ENCODE data around the gene GPC5.

GPC5 gene

DNA sequence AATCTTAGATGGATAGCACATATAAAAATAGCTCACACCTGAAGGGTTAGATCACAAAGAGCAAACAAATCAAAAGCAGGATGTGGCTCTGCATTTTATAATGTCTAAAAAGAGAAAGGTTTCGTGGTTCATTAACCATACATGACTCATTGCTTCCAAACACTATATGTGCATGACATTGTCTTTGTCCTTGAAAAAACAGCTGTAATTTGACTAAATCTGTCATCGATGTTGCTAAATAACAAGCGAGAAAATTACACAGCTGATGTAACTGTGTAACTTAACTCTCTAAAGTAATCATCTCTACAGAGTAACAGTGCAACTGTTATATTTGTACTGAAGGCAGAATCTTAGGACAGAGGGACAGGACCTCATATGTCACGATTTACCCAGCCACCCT, 1445.1 kb downstream of the GPC5 start:
- H2AK5ac ChIP-seq (ENCODE audit: low read length): no peak overlapping the region
- H3K56ac ChIP-seq (ENCODE audit: low read length): no peak overlapping the region
- H3K4me2 ChIP-seq (ENCODE audit: low read length): no peak overlapping the region
- no peak overlapping the region for H3K4me3 ChIP-seq (ENCODE audit: low read length)
- H4K8ac ChIP-seq (ENCODE audit: low read depth, low read length): no peak overlapping the region
- no peaks in the 10 kb centered on the region for H3K36me3 ChIP-seq (ENCODE audit: control insufficient read depth, insufficient read depth, low read length)
- H3K79me2 ChIP-seq (ENCODE audit: control insufficient read depth, insufficient read depth, low read length): no peaks in the 10 kb centered on the region
- H3K27me3 ChIP-seq (ENCODE audit: insufficient read depth, low read length, poor library complexity): no peaks in the 10 kb centered on the region
- no peak overlapping the region for H3K4ac ChIP-seq (ENCODE audit: low read depth, low read length)
- H3K18ac ChIP-seq (ENCODE audit: low read length): no peak overlapping the region
- H2BK120ac ChIP-seq (ENCODE audit: low read depth, low read length): no peak overlapping the region
- no peak overlapping the region for H2BK15ac ChIP-seq (replicated peaks; ENCODE audit: low read depth)
- no peak overlapping the region for H3K27ac ChIP-seq (ENCODE audit: low read depth, low read length)
- no peaks in the 10 kb centered on the region for H3K4me1 ChIP-seq (ENCODE audit: control insufficient read depth, low read depth, low read length)
- H3K23ac ChIP-seq (ENCODE audit: low read length): no peak overlapping the region
- no peak overlapping the region for H3K9ac ChIP-seq (ENCODE audit: low read length)
- H2BK5ac ChIP-seq (ENCODE audit: low read length): no peak overlapping the region
- H4K5ac ChIP-seq (ENCODE audit: low read length): no peak overlapping the region
- no peaks in the 10 kb centered on the region for H3K79me1 ChIP-seq (ENCODE audit: low read length)
- no peak for DNase-seq
- no CpG with 5 or more reads among the region's 4 CpGs for WGBS (ENCODE audit: extremely low coverage, insufficient coverage, low lambda C conversion rate)

DNA sequence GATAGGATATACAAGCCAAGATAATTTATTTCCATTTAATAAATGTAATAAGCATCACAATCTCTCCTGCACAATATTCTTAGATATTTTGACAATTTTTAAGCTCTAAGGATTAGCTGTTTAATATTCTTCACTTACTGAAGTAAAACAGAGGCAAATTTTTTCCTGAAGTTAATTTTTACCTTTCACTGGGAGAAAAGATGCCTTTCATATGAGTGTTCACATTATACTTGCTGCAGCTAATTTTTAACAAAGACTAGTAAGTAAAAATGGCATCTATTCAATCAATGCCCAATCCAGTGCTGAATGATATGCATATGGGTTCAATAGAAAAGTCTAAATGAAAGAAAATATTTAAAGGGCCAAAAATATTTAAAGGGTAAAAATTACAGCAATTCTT, 1451.0 kb downstream of the GPC5 start:
- Histone ChIP-seq H3K56ac (ENCODE audit: low read length) (no peak overlapping the region), H3K18ac (ENCODE audit: low read length) (no peak overlapping the region), H3K9ac (ENCODE audit: low read length) (no peak overlapping the region)

DNA sequence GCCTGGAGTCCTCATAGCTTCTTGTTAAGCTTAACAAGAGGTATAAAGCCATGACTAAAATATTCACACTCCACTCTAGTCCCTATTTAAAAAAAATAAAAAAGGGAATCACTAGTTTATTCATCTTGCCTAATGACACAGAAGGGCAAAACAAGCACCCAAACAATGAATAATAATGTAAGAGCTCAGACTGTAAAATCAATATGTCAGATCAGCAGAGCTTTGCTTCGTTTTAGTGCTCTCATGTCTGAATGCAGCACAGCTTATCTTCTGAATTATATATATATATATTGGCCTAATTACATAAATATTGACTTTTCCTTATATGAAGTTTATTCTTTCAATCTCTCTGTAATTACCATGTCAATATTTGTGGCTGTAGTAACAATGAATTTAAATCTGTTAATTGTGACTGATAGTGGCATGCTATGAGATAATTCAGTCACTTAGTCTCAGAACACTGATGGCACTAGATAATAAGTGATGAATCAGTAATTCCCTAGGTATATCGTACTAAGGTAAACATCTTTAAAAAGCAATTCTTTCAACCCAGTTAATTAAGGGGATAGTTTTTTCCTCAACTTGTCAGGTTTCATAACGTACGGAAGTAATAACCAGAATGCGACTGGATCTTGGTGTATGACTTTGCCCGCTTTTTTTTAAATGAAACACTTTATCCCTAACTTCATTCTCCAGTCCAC, 1466.3 kb downstream of the GPC5 start:
- Histone ChIP-seq H4K8ac (ENCODE audit: low read depth, low read length) (no peak overlapping the region), H3K27me3 (ENCODE audit: insufficient read depth, low read length, poor library complexity) (no peaks in the 10 kb centered on the region), H3K4me1 (ENCODE audit: control insufficient read depth, low read depth, low read length) (no peaks in the 10 kb centered on the region), H3K23ac (ENCODE audit: low read length) (no peak overlapping the region), H3K79me1 (ENCODE audit: low read length) (no peaks in the 10 kb centered on the region), H2BK5ac (ENCODE audit: low read length) (no peak overlapping the region), H2AK5ac (ENCODE audit: low read length) (no peak overlapping the region), H3K27ac (ENCODE audit: low read depth, low read length) (no peak overlapping the region), H3K4me2 (ENCODE audit: low read length) (no peak overlapping the region), H4K5ac (ENCODE audit: low read length) (no peak overlapping the region), H3K56ac (ENCODE audit: low read length) (no peak overlapping the region), H3K4me3 (ENCODE audit: low read length) (no peak overlapping the region), H3K18ac (ENCODE audit: low read length) (no peak overlapping the region), H3K9ac (ENCODE audit: low read length) (no peak overlapping the region), H2BK15ac (replicated peaks; ENCODE audit: low read depth) (no peak overlapping the region), H3K79me2 (ENCODE audit: control insufficient read depth, insufficient read depth, low read length) (no peaks in the 10 kb centered on the region), H3K36me3 (ENCODE audit: control insufficient read depth, insufficient read depth, low read length) (no peaks in the 10 kb centered on the region), H2BK120ac (ENCODE audit: low read depth, low read length) (no peak overlapping the region), H3K4ac (ENCODE audit: low read depth, low read length) (no peak overlapping the region)
- no peak for DNase-seq
- WGBS (ENCODE audit: extremely low coverage, insufficient coverage, low lambda C conversion rate): no CpG with 5 or more reads among the region's 6 CpGs

More for the DNA sequence above, 1451.0 kb downstream of the GPC5 start:
- Histone ChIP-seq H2BK15ac (replicated peaks; ENCODE audit: low read depth) (no peak overlapping the region), H3K79me2 (ENCODE audit: control insufficient read depth, insufficient read depth, low read length) (no peaks in the 10 kb centered on the region), H3K23ac (ENCODE audit: low read length) (no peak overlapping the region), H4K5ac (ENCODE audit: low read length) (no peak overlapping the region), H3K79me1 (ENCODE audit: low read length) (no peaks in the 10 kb centered on the region), H3K36me3 (ENCODE audit: control insufficient read depth, insufficient read depth, low read length) (no peaks in the 10 kb centered on the region), H2AK5ac (ENCODE audit: low read length) (no peak overlapping the region), H4K8ac (ENCODE audit: low read depth, low read length) (no peak overlapping the region), H3K27ac (ENCODE audit: low read depth, low read length) (no peak overlapping the region), H2BK5ac (ENCODE audit: low read length) (no peak overlapping the region), H3K4ac (ENCODE audit: low read depth, low read length) (no peak overlapping the region), H2BK120ac (ENCODE audit: low read depth, low read length) (no peak overlapping the region), H3K4me3 (ENCODE audit: low read length) (no peak overlapping the region), H3K4me1 (ENCODE audit: control insufficient read depth, low read depth, low read length) (no peaks in the 10 kb centered on the region), H3K27me3 (ENCODE audit: insufficient read depth, low read length, poor library complexity) (no peaks in the 10 kb centered on the region), H3K4me2 (ENCODE audit: low read length) (no peak overlapping the region)
- no peak for DNase-seq

DNA sequence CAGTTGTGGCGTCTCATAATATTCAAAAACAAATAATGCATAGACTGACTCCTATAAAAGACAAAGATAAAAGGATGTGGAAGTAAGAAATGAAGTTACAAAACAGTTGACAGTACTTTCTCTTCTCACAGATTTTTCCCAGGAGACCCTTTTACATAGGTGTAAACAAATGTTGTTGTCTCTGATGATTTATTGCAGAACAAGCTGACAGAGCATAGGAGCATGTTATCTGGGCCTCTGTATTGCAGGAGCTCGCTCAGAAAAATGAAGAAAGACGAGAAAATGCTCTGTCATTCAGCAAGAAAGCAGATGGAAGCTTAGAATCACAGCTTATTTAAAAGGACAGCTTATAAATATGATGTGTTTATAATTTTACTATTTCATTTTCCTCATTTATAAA, 1474.6 kb downstream of the GPC5 start:
- Histone ChIP-seq H3K4ac (ENCODE audit: low read depth, low read length) (no peak overlapping the region), H3K23ac (ENCODE audit: low read length) (no peak overlapping the region), H2BK120ac (ENCODE audit: low read depth, low read length) (no peak overlapping the region), H2BK5ac (ENCODE audit: low read length) (no peak overlapping the region), H3K4me2 (ENCODE audit: low read length) (no peak overlapping the region), H3K79me1 (ENCODE audit: low read length) (no peaks in the 10 kb centered on the region), H3K9ac (ENCODE audit: low read length) (no peak overlapping the region), H2BK15ac (replicated peaks; ENCODE audit: low read depth) (no peak overlapping the region), H3K79me2 (ENCODE audit: control insufficient read depth, insufficient read depth, low read length) (no peaks in the 10 kb centered on the region), H4K8ac (ENCODE audit: low read depth, low read length) (no peak overlapping the region), H3K27ac (ENCODE audit: low read depth, low read length) (no peak overlapping the region), H3K4me3 (ENCODE audit: low read length) (no peak overlapping the region), H3K36me3 (ENCODE audit: control insufficient read depth, insufficient read depth, low read length) (no peaks in the 10 kb centered on the region), H4K5ac (ENCODE audit: low read length) (no peak overlapping the region), H3K4me1 (ENCODE audit: control insufficient read depth, low read depth, low read length) (no peaks in the 10 kb centered on the region), H2AK5ac (ENCODE audit: low read length) (no peak overlapping the region), H3K27me3 (ENCODE audit: insufficient read depth, low read length, poor library complexity) (no peaks in the 10 kb centered on the region), H3K56ac (ENCODE audit: low read length) (no peak overlapping the region), H3K18ac (ENCODE audit: low read length) (no peak overlapping the region)
- no peak for DNase-seq
- no CpG with 5 or more reads among the region's 3 CpGs for WGBS (ENCODE audit: extremely low coverage, insufficient coverage, low lambda C conversion rate)

DNA sequence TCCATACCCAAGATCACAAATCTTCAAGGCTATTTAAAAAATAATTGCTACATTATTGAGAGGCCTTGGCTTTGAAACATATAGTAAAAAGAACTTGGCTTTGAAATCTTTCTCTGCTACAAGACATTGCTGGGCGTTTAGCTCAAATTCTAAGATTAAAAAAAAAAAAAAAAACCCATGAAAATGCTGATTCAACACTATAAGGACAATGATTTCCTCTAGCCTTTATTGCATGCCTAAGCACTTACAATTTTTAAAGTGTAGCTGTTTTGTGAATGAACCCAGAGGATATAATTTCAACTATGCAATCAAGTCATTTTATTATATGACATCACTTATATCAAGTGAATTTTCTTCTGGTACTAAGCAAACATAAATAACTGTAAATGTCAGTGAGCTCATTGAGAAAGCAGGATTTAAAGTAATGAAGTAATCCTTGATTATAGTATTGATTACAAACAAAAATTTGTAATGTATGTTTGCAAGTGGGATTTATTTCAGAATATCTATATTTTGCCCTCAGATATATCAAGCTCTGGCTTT, 1488.2 kb downstream of the GPC5 start:
- DNase-seq: no peak
- Histone ChIP-seq H2BK5ac (ENCODE audit: low read length) (no peak overlapping the region), H3K18ac (ENCODE audit: low read length) (no peak overlapping the region), H3K4me3 (ENCODE audit: low read length) (no peak overlapping the region), H2AK5ac (ENCODE audit: low read length) (no peak overlapping the region), H3K27ac (ENCODE audit: low read depth, low read length) (no peak overlapping the region), H3K23ac (ENCODE audit: low read length) (no peak overlapping the region), H3K56ac (ENCODE audit: low read length) (no peak overlapping the region), H2BK15ac (replicated peaks; ENCODE audit: low read depth) (no peak overlapping the region), H3K79me2 (ENCODE audit: control insufficient read depth, insufficient read depth, low read length) (no peaks in the 10 kb centered on the region), H3K79me1 (ENCODE audit: low read length) (no peaks in the 10 kb centered on the region), H3K27me3 (ENCODE audit: insufficient read depth, low read length, poor library complexity) (peaks cover 2% of the 10 kb centered on the region), H3K4me2 (ENCODE audit: low read length) (no peak overlapping the region), H3K36me3 (ENCODE audit: control insufficient read depth, insufficient read depth, low read length) (no peaks in the 10 kb centered on the region), H4K8ac (ENCODE audit: low read depth, low read length) (no peak overlapping the region), H3K9ac (ENCODE audit: low read length) (no peak overlapping the region), H2BK120ac (ENCODE audit: low read depth, low read length) (no peak overlapping the region), H3K4ac (ENCODE audit: low read depth, low read length) (no peak overlapping the region), H4K5ac (ENCODE audit: low read length) (no peak overlapping the region), H3K4me1 (ENCODE audit: control insufficient read depth, low read depth, low read length) (no peaks in the 10 kb centered on the region)
- no CpG with 5 or more reads among the region's 1 CpG for WGBS (ENCODE audit: extremely low coverage, insufficient coverage, low lambda C conversion rate)

DNA sequence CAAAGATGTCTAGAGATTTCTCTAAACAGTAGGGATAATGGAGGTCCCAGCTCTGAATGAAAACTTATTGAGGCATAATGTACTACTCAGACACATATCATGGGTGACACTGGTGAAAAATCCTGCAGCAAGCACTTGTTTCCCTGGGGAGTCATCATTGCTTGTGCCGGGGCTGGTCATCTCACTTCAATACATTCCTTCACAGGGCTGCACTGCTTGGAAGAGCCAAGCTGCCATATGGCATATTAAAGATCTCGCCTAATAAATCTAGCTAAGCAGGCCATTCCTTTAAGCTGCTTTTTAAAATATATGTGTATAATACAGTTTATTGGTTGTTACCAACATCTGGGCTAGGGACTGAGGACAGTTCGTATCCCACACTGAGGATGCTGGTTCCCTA, 1496.0 kb downstream of the GPC5 start:
- H4K5ac ChIP-seq (ENCODE audit: low read length): no peak overlapping the region
- no peak overlapping the region for H3K23ac ChIP-seq (ENCODE audit: low read length)
- H3K4me3 ChIP-seq (ENCODE audit: low read length): no peak overlapping the region
- no peaks in the 10 kb centered on the region for H3K27me3 ChIP-seq (ENCODE audit: insufficient read depth, low read length, poor library complexity)
- no peaks in the 10 kb centered on the region for H3K79me1 ChIP-seq (ENCODE audit: low read length)
- H2BK120ac ChIP-seq (ENCODE audit: low read depth, low read length): no peak overlapping the region
- H3K4me2 ChIP-seq (ENCODE audit: low read length): no peak overlapping the region
- no CpG with 5 or more reads among the region's 3 CpGs for WGBS (ENCODE audit: extremely low coverage, insufficient coverage, low lambda C conversion rate)
- DNase-seq: no peak
- H3K4me1 ChIP-seq (ENCODE audit: control insufficient read depth, low read depth, low read length): no peaks in the 10 kb centered on the region
- H3K79me2 ChIP-seq (ENCODE audit: control insufficient read depth, insufficient read depth, low read length): no peaks in the 10 kb centered on the region
- H3K56ac ChIP-seq (ENCODE audit: low read length): no peak overlapping the region
- no peaks in the 10 kb centered on the region for H3K36me3 ChIP-seq (ENCODE audit: control insufficient read depth, insufficient read depth, low read length)
- H2AK5ac ChIP-seq (ENCODE audit: low read length): no peak overlapping the region
- H3K9ac ChIP-seq (ENCODE audit: low read length): no peak overlapping the region
- H3K4ac ChIP-seq (ENCODE audit: low read depth, low read length): no peak overlapping the region
- H3K18ac ChIP-seq (ENCODE audit: low read length): no peak overlapping the region
- H2BK5ac ChIP-seq (ENCODE audit: low read length): no peak overlapping the region
- H4K8ac ChIP-seq (ENCODE audit: low read depth, low read length): no peak overlapping the region
- H2BK15ac ChIP-seq (replicated peaks; ENCODE audit: low read depth): no peak overlapping the region
- H3K27ac ChIP-seq (ENCODE audit: low read depth, low read length): no peak overlapping the region
